Adrenal gland (tissue), 5 donors: ENCODE measurements around the gene FKBP2.
A peak's percentile ranks its signal among the peaks of the same experiment; 100 is the strongest.

Experiments
- POLR2A ChIP-seq, 2 donors: fragments of 450-650 bp; IDR thresholded peaks; one replicate each; pipeline ENCODE4 v1.6.1; 2017; ENCODE audit warnings: antibody characterized with exemption in 2 of 2, mild to moderate bottlenecking in 2 of 2, moderate library complexity in 1 of 2
- TF ChIP-seq, protein P1 (sequence below), 6 experiments: fragments of 450-650 bp in 4 of 6; fragments of 200-600 bp in 2 of 6; sonication (generic) in 1 of 6; IDR thresholded peaks; 1 replicate in 5 of 6; 2 replicates in 1 of 6; pipeline versions ENCODE4 v1.5.1 to v1.8.0; 2016 to 2021; ENCODE audit warnings: antibody characterized with exemption in 6 of 6, mild to moderate bottlenecking in 2 of 6, moderate library complexity in 1 of 6
- donor health status: DM: no; HTN: no; CAD: no.

DNA sequence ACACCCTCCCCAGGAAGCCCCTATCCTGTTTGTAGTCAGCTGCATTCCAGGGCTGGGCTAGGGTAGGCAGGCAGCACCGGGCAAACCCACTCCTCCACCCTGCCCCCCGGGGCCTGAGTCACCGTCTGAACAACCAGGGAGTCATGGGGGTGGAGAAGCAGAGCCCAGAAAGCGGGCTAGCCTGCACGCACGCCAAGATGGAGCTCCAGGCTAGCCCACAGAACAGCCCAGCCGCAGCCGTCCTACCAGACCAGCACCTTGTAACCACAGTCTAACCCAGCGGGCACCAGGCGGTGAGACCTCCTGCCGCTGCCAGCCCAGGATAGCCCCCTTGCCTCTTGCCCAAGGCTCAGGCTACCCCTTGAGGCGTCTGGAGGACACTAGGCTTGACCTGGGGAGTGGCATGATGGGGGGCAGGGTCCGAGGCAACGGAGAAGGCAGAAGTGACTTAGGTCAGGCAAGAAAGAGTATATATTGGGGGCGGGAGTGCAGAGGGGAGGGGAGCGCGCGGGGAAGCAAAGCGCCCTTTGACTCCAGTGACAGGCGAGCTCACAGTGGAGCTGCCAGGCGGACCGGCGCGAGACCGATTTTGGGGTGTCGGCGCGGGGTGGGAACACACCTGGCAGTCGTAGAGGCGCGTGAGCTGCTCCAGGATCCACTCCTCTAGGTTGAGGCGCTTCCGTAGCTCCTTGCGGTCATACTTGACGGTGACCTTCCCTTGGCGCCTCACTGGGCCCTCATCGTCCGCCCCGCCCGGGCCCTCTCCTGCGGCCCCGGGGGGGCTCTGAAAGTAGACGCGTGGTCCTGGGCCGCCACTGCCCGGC, 5.1 kb downstream of the FKBP2 start:
- peak in 1 of 2 donors; percentile 74 for TF ChIP-seq POLR2A (IDR thresholded peaks at IDR 0.05)
- TF ChIP-seq, protein P1, sequence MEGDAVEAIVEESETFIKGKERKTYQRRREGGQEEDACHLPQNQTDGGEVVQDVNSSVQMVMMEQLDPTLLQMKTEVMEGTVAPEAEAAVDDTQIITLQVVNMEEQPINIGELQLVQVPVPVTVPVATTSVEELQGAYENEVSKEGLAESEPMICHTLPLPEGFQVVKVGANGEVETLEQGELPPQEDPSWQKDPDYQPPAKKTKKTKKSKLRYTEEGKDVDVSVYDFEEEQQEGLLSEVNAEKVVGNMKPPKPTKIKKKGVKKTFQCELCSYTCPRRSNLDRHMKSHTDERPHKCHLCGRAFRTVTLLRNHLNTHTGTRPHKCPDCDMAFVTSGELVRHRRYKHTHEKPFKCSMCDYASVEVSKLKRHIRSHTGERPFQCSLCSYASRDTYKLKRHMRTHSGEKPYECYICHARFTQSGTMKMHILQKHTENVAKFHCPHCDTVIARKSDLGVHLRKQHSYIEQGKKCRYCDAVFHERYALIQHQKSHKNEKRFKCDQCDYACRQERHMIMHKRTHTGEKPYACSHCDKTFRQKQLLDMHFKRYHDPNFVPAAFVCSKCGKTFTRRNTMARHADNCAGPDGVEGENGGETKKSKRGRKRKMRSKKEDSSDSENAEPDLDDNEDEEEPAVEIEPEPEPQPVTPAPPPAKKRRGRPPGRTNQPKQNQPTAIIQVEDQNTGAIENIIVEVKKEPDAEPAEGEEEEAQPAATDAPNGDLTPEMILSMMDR (IDR thresholded peaks at IDR 0.05) = no peak
